Neural cell (in vitro differentiated cells): ENCODE data around the gene ZNF316. TPM values are rescaled to one million over a fixed set of nuclear protein-coding genes. Genes with fewer than 3 reads are reported as not detected.

ENCODE experiments used
- H2AFZ ChIP-seq: fragments of 200-600, 300-800 bp; sonication (generic), shearing (Covaris generic); 2 replicates; pipeline ENCODE4 v1.6.0; 2014; ENCODE audit warnings: low read depth, mild to moderate bottlenecking, antibody characterized with exemption, low read length, moderate library complexity
- H3F3A ChIP-seq: fragments of 200-600 bp; shearing (Covaris generic); 2 replicates; pipeline ENCODE4 v1.6.1; 2016; ENCODE audit warnings: mild to moderate bottlenecking, moderate library complexity, mixed read lengths, antibody characterized with exemption, low read length; ENCODE audit not compliant: insufficient read depth, poor library complexity, severe bottlenecking
- H3K27ac ChIP-seq: fragments of 200-600, 300-800 bp; sonication (generic), shearing (Covaris generic); 2 replicates; pipeline ENCODE4 v1.5.1; 2014; ENCODE audit warnings: mild to moderate bottlenecking, low read length, moderate library complexity
- H3K27me3 ChIP-seq: fragments of 300-800, 200-600 bp; sonication (generic), shearing (Covaris generic); 2 replicates; pipeline ENCODE4 v1.6.0; 2014; ENCODE audit warnings: mild to moderate bottlenecking, low read depth, low read length, moderate library complexity; ENCODE audit not compliant: insufficient read depth
- H3K36me3 ChIP-seq: fragments of 300-800, 200-600 bp; sonication (generic), shearing (Covaris generic); 2 replicates; pipeline ENCODE4 v1.5.1; 2014; ENCODE audit warnings: mild to moderate bottlenecking, antibody characterized with exemption, low read length, moderate library complexity; ENCODE audit not compliant: insufficient read depth
- H3K4me2 ChIP-seq: fragments of 300-800, 200-600 bp; sonication (generic), shearing (Covaris generic); 2 replicates; pipeline ENCODE4 v1.6.0; 2014; ENCODE audit warnings: mild to moderate bottlenecking, low read length
- H3K4me3 ChIP-seq: fragments of 300-800, 200-600 bp; sonication (generic), shearing (Covaris generic); 2 replicates; pipeline ENCODE4 v1.5.1; 2014; ENCODE audit warnings: mild to moderate bottlenecking, low read length, moderate library complexity
- H3K79me2 ChIP-seq: fragments of 200-600 bp; shearing (Covaris generic); replicated peaks from 2 replicates; pipeline ENCODE4 v1.6.0; 2014; ENCODE audit warnings: mild to moderate bottlenecking, low read length, moderate library complexity; ENCODE audit not compliant: insufficient read depth
- H3K9ac ChIP-seq: fragments of 300-800, 200-600 bp; sonication (generic), shearing (Covaris generic); 2 replicates; pipeline ENCODE4 v1.6.1; 2016; ENCODE audit warnings: mild to moderate bottlenecking, low read length, mixed read lengths
- H3K9me2 ChIP-seq: fragments of 200-600 bp; shearing (Covaris generic); 2 replicates; pipeline ENCODE4 v1.6.1; 2016; ENCODE audit warnings: mild to moderate bottlenecking, low read length, mixed read lengths; ENCODE audit not compliant: insufficient read depth
- H3K9me3 ChIP-seq: fragments of 200-600, 300-800 bp; sonication (generic), shearing (Covaris generic); 2 replicates; pipeline ENCODE4 v1.6.1; 2016; ENCODE audit warnings: mild to moderate bottlenecking, mixed run types, low read length, moderate library complexity, mixed read lengths
- H4K20me1 ChIP-seq: fragments of 200-600 bp; shearing (Covaris generic); 2 replicates; pipeline ENCODE4 v1.6.1; 2016; ENCODE audit warnings: mild to moderate bottlenecking, mixed run types; ENCODE audit not compliant: insufficient read depth
- EP300 ChIP-seq: fragments of 450-650 bp; conservative IDR thresholded peaks from 2 replicates; pipeline ENCODE4 v1.6.1; 2014; ENCODE audit warnings: antibody characterized with exemption, mild to moderate bottlenecking, moderate library complexity; ENCODE audit not compliant: poor library complexity, severe bottlenecking
- EZH2 ChIP-seq: fragments of 200-600, 300-800 bp; shearing (Covaris generic), sonication (generic); IDR thresholded peaks from 2 replicates; pipeline ENCODE4 v1.6.1; 2014; ENCODE audit warnings: antibody characterized with exemption, low read length, borderline replicate concordance, mild to moderate bottlenecking; ENCODE audit not compliant: insufficient read depth, poor library complexity, severe bottlenecking
- MXI1 ChIP-seq: fragments of 450-650 bp; conservative IDR thresholded peaks from 2 replicates; pipeline ENCODE4 v1.6.1; 2014; ENCODE audit warnings: antibody characterized with exemption, mild to moderate bottlenecking; ENCODE audit not compliant: poor library complexity, severe bottlenecking
- POLR2AphosphoS5 ChIP-seq: IDR thresholded peaks from 2 replicates; pipeline ENCODE4 v1.6.1; 2012
- RAD21 ChIP-seq: fragments of 450-650 bp; conservative IDR thresholded peaks from 2 replicates; pipeline ENCODE4 v1.6.1; 2014; ENCODE audit warnings: antibody characterized with exemption, mild to moderate bottlenecking, moderate library complexity
- SMC3 ChIP-seq: fragments of 450-650 bp; conservative IDR thresholded peaks from 2 replicates; pipeline ENCODE4 v1.6.1; 2014; ENCODE audit warnings: antibody characterized with exemption, mild to moderate bottlenecking, moderate library complexity; ENCODE audit not compliant: poor library complexity
- TAF1 ChIP-seq: IDR thresholded peaks from 2 replicates; pipeline ENCODE4 v1.6.1; 2012; ENCODE audit warnings: low read depth
- polyA plus RNA-seq: library from polyadenylated mRNA; depleted of rRNA; stranded (reverse); fragments of >200 nt; gene quantifications from 2 replicates; pipeline ENCODE4 v1.2.3, GENCODE V29; 2014
- TF ChIP-seq, protein P1 (sequence below): IDR thresholded peaks from 2 replicates; pipeline ENCODE4 v1.6.1; 2012; ENCODE audit warnings: borderline replicate concordance
- TF ChIP-seq, protein P2 (sequence below): fragments of 450-650 bp; IDR thresholded peaks from 2 replicates; pipeline ENCODE4 v1.5.1; 2014; ENCODE audit warnings: antibody characterized with exemption, mild to moderate bottlenecking, moderate library complexity; ENCODE audit not compliant: poor library complexity, severe bottlenecking

Gene ZNF316
- polyA plus RNA-seq, 1 donor from 2014 or later, result 22.2 TPM

DNA sequence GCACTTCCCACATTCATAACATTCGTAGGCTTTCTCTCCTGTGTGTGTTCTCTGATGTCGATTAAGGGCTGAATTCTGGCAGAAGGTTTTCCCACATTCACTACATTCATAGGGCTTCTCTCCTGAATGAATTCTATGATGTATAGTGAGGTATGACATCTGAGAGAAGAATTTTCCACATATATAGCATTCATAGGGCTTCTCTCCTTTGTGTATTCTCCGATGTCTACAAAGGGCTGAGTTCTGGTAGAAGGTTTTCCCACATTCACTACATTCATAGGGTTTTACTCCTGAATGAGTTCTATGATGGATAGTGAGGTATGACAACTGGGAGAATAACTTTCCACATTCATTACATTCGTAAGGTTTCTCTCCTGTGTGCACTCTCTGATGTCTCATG is 54.0 kb downstream of the ZNF316 start:
- no peak overlapping the region for H3K9ac ChIP-seq
- H3K9me3 ChIP-seq, result peaks cover 48% of the 10 kb centered on the region
- H3K79me2 ChIP-seq, result no peaks in the 10 kb centered on the region
- H3K4me3 ChIP-seq, result no peak overlapping the region
- no peak overlapping the region for H3K27ac ChIP-seq
- no peak overlapping the region for H2AFZ ChIP-seq
- TF ChIP-seq EP300, result no peak
- TF ChIP-seq MXI1, result no peak
- TF ChIP-seq, protein P1, sequence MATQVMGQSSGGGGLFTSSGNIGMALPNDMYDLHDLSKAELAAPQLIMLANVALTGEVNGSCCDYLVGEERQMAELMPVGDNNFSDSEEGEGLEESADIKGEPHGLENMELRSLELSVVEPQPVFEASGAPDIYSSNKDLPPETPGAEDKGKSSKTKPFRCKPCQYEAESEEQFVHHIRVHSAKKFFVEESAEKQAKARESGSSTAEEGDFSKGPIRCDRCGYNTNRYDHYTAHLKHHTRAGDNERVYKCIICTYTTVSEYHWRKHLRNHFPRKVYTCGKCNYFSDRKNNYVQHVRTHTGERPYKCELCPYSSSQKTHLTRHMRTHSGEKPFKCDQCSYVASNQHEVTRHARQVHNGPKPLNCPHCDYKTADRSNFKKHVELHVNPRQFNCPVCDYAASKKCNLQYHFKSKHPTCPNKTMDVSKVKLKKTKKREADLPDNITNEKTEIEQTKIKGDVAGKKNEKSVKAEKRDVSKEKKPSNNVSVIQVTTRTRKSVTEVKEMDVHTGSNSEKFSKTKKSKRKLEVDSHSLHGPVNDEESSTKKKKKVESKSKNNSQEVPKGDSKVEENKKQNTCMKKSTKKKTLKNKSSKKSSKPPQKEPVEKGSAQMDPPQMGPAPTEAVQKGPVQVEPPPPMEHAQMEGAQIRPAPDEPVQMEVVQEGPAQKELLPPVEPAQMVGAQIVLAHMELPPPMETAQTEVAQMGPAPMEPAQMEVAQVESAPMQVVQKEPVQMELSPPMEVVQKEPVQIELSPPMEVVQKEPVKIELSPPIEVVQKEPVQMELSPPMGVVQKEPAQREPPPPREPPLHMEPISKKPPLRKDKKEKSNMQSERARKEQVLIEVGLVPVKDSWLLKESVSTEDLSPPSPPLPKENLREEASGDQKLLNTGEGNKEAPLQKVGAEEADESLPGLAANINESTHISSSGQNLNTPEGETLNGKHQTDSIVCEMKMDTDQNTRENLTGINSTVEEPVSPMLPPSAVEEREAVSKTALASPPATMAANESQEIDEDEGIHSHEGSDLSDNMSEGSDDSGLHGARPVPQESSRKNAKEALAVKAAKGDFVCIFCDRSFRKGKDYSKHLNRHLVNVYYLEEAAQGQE, result no peak
- TF ChIP-seq RAD21, result no peak
- TF ChIP-seq SMC3, result no peak
- no peak for TF ChIP-seq EZH2
- TF ChIP-seq POLR2AphosphoS5, result no peak
- TF ChIP-seq, protein P2, sequence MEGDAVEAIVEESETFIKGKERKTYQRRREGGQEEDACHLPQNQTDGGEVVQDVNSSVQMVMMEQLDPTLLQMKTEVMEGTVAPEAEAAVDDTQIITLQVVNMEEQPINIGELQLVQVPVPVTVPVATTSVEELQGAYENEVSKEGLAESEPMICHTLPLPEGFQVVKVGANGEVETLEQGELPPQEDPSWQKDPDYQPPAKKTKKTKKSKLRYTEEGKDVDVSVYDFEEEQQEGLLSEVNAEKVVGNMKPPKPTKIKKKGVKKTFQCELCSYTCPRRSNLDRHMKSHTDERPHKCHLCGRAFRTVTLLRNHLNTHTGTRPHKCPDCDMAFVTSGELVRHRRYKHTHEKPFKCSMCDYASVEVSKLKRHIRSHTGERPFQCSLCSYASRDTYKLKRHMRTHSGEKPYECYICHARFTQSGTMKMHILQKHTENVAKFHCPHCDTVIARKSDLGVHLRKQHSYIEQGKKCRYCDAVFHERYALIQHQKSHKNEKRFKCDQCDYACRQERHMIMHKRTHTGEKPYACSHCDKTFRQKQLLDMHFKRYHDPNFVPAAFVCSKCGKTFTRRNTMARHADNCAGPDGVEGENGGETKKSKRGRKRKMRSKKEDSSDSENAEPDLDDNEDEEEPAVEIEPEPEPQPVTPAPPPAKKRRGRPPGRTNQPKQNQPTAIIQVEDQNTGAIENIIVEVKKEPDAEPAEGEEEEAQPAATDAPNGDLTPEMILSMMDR, result no peak
- TF ChIP-seq TAF1, result no peak
- no peaks in the 10 kb centered on the region for H3K27me3 ChIP-seq
- no peak overlapping the region for H3K4me2 ChIP-seq
- peaks cover 76% of the 10 kb centered on the region for H3K36me3 ChIP-seq
- H3F3A ChIP-seq, result no peaks in the 10 kb centered on the region
- no peaks in the 10 kb centered on the region for H3K9me2 ChIP-seq
- H4K20me1 ChIP-seq, result no peaks in the 10 kb centered on the region

DNA sequence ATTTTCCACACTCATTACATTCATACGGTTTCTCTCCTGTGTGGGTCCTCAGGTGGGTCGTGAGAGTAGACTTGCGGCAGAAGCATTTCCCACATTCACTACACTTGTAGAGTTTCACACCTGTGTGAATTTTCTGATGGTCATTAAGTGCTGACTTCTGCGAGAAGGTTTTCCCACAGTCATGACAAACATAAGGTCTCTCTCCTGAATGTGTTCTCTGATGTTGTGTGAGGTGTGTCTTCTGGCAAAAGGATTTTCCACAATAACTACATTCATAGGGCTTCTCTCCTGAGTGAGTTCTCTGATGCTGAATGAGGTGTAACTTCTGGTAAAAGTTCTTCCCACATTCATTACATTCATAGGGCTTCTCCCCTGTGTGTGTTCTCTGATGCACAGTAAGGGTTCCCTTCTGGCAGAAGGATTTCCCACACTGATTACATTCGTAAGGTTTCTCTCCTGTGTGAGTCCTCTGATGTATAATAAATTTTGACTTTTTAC is 54.5 kb downstream of the ZNF316 start:
- no peak overlapping the region for H3K4me2 ChIP-seq
- no peaks in the 10 kb centered on the region for H3K79me2 ChIP-seq
- no peaks in the 10 kb centered on the region for H4K20me1 ChIP-seq
- H3K9ac ChIP-seq, result no peak overlapping the region
- H3K27me3 ChIP-seq, result no peaks in the 10 kb centered on the region
- H3K36me3 ChIP-seq, result peaks cover 81% of the 10 kb centered on the region
- H3K9me3 ChIP-seq, result peaks cover 48% of the 10 kb centered on the region
- no peak overlapping the region for H3K4me3 ChIP-seq
- H3K9me2 ChIP-seq, result no peaks in the 10 kb centered on the region
- TF ChIP-seq POLR2AphosphoS5 (no peak), EP300 (no peak), EZH2 (no peak)
- TF ChIP-seq, protein P2, result no peak
- no peak overlapping the region for H2AFZ ChIP-seq
- no peaks in the 10 kb centered on the region for H3F3A ChIP-seq
- H3K27ac ChIP-seq, result no peak overlapping the region
